GM18502 (cell line): ENCODE results near the gene CCIN.

Source experiments
- ATAC-seq: cut with Tn5 transposase; IDR thresholded peaks from one replicate; pipeline ENCODE4 v1.9.1; 2021; ENCODE audit warnings: mild to moderate bottlenecking; ENCODE audit not compliant: unreplicated experiment, poor library complexity

The CCIN gene

DNA sequence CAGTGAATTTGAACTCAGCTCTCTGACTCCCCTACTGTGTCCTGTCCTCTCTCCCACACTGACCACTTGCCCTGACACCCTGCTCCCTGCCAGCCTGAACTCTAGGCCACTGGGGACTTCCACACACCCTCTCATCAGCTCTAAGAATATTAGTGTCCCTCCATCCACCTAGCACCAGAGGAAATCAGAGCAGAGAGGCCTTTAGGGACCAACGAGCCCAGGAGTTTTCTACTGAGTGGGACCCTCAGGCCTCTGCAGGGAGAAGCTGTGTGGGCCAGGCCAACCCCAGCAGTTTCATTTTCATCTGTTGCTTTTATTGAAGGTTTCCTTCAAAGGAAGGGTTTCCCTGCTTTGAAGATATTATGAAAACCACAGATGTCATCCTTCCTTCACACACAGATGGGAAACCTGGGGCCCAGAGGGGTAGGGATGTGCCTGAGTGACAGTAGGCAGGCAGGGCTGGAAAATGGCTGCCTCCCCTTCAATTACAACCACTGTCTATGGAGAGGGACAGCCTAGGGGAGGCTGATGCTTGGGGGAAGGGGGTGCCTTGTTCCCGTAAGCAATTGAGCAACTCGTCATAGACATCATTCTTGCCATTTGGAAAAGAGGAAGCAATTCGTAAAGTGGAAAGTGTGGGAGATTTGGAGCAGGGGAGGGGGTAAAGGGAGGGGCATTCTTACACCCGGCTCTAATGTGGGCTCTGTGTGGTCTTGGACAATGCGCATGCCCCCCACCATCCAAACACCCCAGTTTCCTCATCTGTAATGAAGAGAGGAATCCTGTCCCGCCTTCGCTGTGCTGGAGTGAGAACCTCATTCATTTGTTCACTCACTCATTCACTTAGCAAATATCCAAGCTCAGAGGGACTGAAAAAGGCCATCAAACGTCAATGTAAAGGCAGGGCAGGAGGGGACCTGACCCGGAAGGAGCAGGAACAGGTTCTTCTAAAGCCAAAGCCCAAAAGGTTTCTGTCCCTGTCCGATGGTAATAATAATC lies 28.8 kb upstream of the CCIN start:
- no peak for ATAC-seq

DNA sequence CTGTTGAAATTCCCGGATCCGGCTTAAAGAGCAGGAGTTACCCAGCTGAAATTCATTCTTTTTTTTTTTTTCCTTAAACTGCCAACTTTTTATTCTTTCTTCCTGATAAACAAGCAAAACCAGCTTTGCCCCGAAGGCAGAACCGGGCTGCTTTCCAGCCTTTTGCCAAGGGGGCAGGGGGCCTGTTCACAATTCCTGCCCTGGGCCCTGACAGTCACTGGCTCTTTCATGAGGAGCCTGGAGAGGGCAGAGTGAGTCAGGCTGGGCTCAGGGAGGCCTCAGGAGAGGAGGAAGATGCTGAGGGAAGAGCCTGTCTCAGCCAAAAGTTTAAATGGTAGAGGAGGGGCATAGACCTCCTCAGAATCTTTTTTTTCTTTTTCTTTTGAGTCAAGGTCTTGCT lies 27.9 kb upstream of the CCIN start:
- no peak for ATAC-seq

- ATAC-seq = no peak
Observed at GRCh38 chr9:36141761-36142160, 27.4 kb upstream of the CCIN start.

- ATAC-seq = no peak
Observed at GRCh38 chr9:36142510-36143244, 26.5 kb upstream of the CCIN start.

- ATAC-seq = no peak
Observed at GRCh38 chr9:36143245-36143641, 25.9 kb upstream of the CCIN start.

DNA sequence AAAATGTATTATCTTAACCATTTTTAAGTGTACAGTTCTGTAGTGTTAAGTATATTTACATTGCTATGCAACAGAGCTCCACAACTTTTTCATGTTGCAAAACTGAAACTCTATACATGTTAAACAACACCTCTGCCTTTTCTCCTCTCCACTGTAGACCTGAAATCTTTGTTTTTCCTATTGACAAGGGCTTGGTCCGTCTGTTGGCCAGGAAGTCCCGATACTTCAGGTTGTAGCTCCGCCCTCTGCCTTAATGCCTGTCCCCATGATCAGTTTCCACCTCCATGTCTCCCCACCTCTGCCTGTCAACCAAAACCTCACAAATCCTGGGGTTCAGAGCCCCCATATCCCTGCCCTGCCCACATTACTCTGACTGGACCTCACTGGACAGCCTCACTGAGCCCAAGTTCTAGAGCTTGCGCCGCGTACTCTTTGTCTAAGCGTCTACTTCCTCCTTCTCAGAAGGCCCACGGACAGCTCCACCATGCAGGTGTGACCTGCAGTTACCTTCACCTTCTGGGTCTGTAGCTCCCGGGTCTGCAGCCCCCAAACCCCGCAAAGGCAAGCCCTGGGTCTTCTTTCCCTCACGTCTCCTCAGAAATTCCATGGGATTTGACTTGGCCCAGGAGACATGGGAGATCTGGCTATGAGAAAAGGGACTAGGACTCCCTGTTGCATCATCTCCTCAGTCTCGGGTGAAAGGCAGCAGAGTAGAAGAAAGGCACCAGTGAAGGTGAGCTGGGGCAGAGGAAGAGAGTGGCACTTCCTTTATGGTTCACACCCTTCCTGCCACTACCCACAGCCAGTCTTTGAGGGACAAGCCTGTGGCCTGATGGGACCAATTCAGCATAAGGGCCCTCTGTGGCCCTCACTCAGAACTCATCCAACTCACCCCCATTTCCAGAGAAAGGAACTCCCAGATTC lies 24.6 kb upstream of the CCIN start:
- ATAC-seq = no peak

DNA sequence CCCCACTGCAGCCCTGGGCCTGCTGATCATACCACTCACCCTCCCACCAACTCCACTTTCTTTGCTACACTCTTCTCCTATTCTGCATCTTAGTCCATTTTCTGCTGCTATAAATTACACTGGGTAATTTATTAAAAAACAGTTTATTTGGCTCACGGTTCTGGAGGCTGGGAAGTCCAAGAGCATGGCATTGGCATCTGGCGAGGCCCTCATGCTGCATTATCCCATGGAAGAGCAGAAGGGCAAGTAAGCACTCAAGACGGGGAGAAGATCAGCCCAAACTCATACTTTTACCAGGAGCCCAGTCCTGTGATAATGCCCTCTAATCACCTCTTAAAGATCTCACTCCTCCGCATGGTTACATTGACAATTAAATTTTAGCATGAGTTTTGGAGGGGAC lies 23.2 kb upstream of the CCIN start:
- ATAC-seq = no peak

DNA sequence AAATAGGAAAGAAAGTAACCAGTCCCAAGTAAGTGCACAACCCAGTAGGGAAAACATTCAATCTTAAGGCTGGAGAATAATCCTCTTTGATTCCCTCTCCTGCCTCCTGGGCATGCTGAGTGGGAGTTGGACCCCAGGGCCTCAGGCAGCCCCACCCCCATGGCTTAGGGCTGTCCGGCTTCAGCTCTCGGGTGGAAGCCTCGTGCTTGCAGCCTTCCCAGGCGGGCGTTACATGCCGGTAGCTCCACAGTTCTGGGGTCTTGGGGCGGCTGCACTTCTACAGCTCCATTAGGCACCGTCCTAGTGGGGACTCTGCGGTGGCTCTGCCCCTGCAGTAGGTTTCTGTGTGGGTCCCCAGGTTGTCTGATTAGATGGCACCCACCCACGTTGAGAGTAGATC lies 22.5 kb upstream of the CCIN start:
- no peak for ATAC-seq

GRCh38 chr9:36147441-36148175 lies 21.6 kb upstream of the CCIN start:
- ATAC-seq = no peak

- peak; percentile 58 for ATAC-seq
Observed at GRCh38 chr9:36148311-36149051, 20.7 kb upstream of the CCIN start.

- no peak for ATAC-seq
Observed at GRCh38 chr9:36149197-36149596, 20.0 kb upstream of the CCIN start.

DNA sequence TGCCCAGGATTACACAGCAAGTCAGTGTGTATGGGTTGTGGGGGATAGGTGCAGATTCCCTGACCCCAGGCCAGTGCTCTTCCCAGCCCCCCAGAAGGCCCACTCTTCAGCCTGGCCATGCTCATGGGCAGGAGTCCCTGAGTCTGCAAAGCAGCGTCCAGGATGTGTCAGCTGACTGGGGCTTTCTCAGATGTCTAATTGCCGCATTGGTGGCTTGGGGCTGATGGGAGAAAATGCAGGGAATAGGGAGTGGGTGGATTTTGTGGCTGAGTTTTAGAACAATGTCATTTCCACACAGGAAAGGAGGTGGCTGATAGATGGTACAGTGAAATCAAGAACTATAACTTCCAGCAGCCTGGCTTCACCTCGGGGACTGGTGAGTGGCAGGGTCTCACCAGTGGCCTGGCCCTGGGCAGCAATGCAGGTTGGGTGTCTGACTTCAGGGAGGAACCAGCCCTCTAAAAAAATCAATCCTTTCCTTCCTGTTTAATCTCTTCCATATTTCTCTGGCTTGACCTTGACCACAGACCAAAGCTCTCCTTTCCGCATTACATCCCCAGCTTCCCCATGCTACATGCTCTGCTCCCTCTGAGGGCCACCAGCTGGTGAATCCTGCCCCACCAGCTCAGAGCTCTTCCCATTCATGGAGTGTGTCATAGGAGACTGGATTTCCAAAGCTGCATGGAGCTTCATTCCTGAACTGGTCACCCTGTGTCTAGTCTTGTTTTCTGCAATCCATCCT lies 18.4 kb upstream of the CCIN start:
- ATAC-seq = no peak

- ATAC-seq = peak; percentile 79
Observed at GRCh38 chr9:36151316-36152210, 17.6 kb upstream of the CCIN start.

DNA sequence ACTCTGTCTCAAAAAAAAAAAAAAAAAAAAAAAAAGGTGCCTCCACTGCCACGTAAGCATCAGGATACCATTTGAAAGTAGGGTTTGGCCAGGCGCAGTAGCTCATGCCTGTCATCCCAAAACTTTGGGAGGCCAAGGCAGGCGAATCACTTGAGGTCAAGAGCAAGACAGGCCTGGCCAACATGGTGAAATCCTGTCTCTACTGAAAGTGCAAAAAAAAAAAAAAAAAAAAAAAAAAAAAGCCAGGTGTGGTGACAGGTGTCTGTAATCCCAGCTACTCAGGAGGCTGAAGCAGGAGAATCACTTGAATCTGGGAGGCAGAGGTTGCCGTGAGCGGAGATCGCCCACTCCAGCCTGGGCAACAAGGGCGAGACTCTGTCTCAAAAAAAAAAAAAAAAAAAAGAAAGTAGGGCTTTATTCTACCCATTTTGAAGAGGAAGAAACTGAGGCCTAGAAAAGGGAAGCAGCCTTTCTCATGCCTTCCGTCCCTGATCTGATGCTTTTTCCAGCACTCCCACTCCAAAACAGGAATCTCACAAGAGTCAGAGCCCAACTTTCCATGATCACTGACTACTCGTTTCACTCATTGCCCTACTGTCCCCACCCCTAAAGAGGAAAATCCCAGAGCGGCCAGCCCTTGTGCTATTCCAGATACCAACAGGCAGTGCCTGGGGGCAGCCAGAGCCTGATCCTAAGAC lies 16.3 kb upstream of the CCIN start:
- no peak for ATAC-seq

DNA sequence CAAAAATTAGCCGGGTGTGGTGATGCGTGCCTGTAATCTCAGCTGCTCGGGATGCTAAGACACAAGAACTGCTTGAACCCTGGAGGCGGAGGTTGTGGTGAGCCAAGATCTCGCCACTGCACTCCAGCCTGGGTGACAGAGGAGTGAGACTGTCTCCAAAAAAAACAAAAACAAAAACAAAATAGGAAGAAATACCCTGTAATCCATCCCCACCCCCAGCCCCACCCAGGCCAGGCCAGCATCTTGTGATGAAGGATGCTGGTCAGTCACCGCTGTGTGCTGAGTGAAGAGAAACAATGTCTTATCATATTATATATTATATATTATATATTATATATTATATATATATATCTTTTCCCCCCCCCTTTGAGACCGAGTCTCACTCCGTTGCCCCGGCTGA lies 15.4 kb upstream of the CCIN start:
- no peak for ATAC-seq

DNA sequence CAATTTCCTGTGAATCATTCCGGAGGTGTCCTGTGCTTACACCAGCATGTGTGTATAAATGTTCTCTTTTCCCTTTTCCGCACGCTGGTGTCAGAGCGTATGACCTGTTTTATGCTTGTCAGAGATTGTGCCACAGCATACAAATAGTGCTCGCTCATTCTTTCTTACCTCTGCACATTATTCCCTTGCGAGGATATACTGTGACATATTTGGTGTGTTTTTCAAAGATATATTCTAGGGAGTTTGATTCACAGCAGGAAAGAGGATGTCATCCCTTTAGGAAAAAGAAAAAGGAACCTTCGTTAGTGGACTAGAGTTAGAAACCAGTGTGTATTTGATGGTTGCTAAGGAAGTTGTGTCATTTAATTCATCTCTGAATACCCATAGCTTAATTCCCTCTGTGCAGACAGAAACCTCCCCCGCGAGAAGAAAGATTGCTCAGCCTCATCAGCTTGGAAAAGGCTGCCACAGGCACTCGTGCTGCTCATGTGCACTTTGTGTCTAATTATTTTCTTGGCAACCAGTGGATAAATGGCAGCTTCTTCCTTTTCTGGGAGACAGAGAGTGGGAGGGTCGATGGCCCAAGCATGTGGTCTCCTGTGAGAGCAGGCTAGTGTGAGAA lies 14.7 kb upstream of the CCIN start:
- no peak for ATAC-seq
